Stimulated activated CD8-positive, alpha-beta memory T cell treated with anti-CD3 and anti-CD28 coated beads, Interleukin-2, amount 100 ng/mL, for 1 hour (primary cell): ENCODE data around the gene MIEF1.

Experiments
- DNase-seq, 2 donors: peaks; one replicate each; pipeline ENCODE4 v3.0.0-alpha.2; 2020; ENCODE audit warnings: low read depth in 2 of 2

MIEF1 gene

GRCh38 chr22:39556970-39557841, 55.1 kb downstream of the MIEF1 start:
- no peak for DNase-seq

GRCh38 chr22:39558254-39558727, 56.2 kb downstream of the MIEF1 start:
- DNase-seq = no peak

GRCh38 chr22:39558950-39559349, 56.9 kb downstream of the MIEF1 start:
- DNase-seq = no peak

- DNase-seq = no peak
These were observed 57.5 kb downstream of the MIEF1 start for GRCh38 chr22:39559456-39560105.

- no peak for DNase-seq
These were observed 58.0 kb downstream of the MIEF1 start for GRCh38 chr22:39560127-39560526.

DNA sequence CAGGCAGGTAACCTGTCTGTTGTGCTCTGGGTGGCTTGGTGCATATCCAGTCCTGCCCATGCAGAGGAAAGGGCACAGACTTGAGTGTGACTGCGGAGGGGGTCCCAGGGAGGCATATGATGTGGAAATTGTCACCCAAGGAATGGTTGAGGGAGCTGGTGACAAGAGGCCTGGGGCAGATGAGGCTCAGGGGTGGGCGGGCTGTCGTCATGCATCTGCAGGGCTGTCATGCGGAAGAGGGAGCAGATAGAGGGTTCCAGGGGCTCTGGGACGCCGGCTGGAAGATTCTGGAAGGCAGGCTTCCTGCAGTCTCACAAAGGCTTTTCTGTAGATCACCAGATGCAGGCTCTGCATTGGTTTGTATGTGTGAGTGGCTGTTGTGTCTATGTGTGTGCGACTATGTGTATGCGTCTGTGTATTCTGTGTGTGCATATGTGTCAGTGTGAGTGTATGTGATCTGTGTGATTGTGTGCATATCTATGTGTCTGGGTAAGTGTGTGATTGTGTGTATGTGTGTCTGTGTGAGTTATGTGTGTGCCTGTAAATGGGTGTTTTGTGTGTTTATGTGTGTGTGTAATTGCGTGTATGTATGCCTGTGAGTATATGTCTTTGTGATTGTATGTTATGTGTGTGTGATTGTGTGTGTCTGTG, 60.9 kb downstream of the MIEF1 start:
- DNase-seq = no peak

- DNase-seq = no peak
These were observed 61.7 kb downstream of the MIEF1 start for GRCh38 chr22:39563571-39564428.

DNA sequence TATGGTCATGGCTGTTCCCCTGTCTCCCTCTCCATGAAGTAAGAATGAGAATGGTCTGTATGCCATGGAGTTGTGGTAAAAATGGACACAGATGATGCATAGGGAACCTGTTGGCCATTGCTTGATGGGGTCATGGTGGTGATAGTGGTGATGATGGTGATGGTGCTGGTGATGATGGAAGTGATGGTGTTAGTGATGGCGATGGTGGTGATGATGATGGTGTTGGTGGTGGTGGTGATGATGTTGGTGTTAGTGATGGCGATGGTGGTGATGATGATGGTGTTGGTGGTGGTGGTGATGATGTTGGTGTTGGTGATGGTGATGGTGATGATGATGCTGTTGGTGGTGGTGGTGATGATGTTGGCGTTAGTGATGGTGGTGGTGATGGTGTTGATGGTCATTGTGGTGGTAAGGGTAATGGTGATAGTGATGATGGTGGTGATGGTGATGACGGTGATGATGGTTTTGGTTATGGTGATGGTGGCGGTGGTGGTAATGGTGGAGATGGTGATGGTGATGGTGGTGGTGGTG, 63.4 kb downstream of the MIEF1 start:
- no peak for DNase-seq

DNA sequence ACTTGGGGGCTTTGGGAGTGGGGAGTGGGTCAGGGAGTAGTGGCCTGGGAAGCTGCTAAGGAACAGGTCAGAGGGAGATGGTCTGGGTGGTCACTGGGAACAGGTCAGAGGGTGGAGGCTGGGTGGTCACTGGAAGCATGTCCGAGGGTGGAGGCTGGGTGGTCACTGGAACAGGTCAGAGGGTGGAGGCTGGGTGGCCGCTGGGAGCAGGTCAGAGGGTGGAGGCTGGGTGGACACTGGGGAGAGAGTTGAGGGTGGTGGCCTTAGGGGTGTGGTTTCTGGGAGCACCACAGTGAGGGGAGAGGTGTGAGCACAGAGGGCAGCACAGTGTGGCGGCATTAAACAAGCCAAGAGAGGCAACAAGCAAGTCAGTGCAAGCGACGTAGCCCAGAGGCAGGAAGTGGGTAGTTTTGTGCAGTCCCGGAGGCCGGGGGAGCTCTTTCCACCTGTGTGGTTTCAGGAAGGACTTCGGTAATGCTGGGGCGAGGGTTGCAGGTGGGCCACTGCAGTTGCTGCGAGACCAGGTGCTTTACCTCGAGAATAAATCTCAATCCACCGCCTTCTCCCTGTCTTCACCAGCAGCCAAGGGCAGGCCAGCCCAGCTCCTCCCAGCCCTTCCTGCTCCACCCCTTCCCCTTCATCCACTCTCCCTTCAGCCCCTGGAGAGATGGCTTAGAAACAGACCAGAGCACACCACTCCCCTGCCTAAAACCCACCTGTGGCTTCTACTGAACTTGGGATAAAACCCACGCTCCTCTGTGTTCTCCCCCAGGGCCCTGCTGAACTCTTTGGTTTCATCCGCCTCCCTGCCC, 65.3 kb downstream of the MIEF1 start:
- DNase-seq = no peak
